H9 (cell line): ENCODE measurements around the gene C20orf144. TPM values are rescaled to one million over a fixed set of nuclear protein-coding genes. Genes with fewer than 3 reads are reported as not detected.

ENCODE experiments used
- DNase-seq: peaks from one replicate; pipeline ENCODE4 v3.0.0-alpha.2; 2017
- H2AFZ ChIP-seq: one replicate; pipeline ENCODE4 v1.6.1; 2013; ENCODE audit warnings: mild to moderate bottlenecking, low read length, control low read depth, moderate library complexity
- H2AK5ac ChIP-seq: 2 replicates; pipeline ENCODE4 v1.6.1; 2013; ENCODE audit warnings: low read length, control low read depth, mixed read lengths; ENCODE audit not compliant: insufficient read length
- H2BK120ac ChIP-seq: one replicate; pipeline ENCODE4 v1.6.1; 2013; ENCODE audit warnings: low read depth, mild to moderate bottlenecking, low read length, control low read depth, inconsistent platforms; ENCODE audit not compliant: poor library complexity, severe bottlenecking
- H2BK12ac ChIP-seq: 2 replicates; pipeline ENCODE4 v1.6.1; 2013; ENCODE audit warnings: low read length, control low read depth, mixed read lengths, low read depth; ENCODE audit not compliant: insufficient read length
- H2BK15ac ChIP-seq: 2 replicates; pipeline ENCODE4 v1.6.1; 2013; ENCODE audit warnings: low read depth, low read length, control low read depth
- H2BK20ac ChIP-seq: one replicate; pipeline ENCODE4 v1.6.1; 2013; ENCODE audit warnings: low read depth, mild to moderate bottlenecking, low read length, control low read depth, inconsistent platforms; ENCODE audit not compliant: poor library complexity, severe bottlenecking
- H2BK5ac ChIP-seq: 2 replicates; pipeline ENCODE4 v1.6.1; 2013; ENCODE audit warnings: low read length, control low read depth, mixed read lengths; ENCODE audit not compliant: insufficient read length
- H3K14ac ChIP-seq: 2 replicates; pipeline ENCODE4 v1.6.1; 2013; ENCODE audit warnings: low read length, control low read depth; ENCODE audit not compliant: insufficient read depth
- H3K18ac ChIP-seq: 2 replicates; pipeline ENCODE4 v1.6.1; 2013; ENCODE audit warnings: low read depth, mild to moderate bottlenecking, mixed read lengths, low read length, control low read depth; ENCODE audit not compliant: insufficient read length
- H3K23ac ChIP-seq: 2 replicates; pipeline ENCODE4 v1.6.1; 2013; ENCODE audit warnings: low read length, control low read depth, mixed read lengths, low read depth; ENCODE audit not compliant: insufficient read length
- H3K23me2 ChIP-seq: 2 replicates; pipeline ENCODE4 v1.6.1; 2013; ENCODE audit warnings: low read depth, mild to moderate bottlenecking, mixed read lengths, low read length, control low read depth; ENCODE audit not compliant: insufficient read length, poor library complexity, severe bottlenecking
- H3K27ac ChIP-seq: 2 replicates; pipeline ENCODE4 v1.5.1; 2013; ENCODE audit warnings: low read length, control low read depth, mixed read lengths, low read depth; ENCODE audit not compliant: insufficient read length
- H3K27me3 ChIP-seq: 2 replicates; pipeline ENCODE4 v1.6.1; 2013; ENCODE audit warnings: low read length, control low read depth, inconsistent platforms; ENCODE audit not compliant: insufficient read depth
- H3K4ac ChIP-seq: 2 replicates; pipeline ENCODE4 v1.6.1; 2013; ENCODE audit warnings: low read depth, mild to moderate bottlenecking, control low read depth, inconsistent platforms, low read length, moderate library complexity
- H3K4me1 ChIP-seq: 2 replicates; pipeline ENCODE4 v1.6.1; 2013; ENCODE audit warnings: low read length, control low read depth, inconsistent platforms; ENCODE audit not compliant: insufficient read depth
- H3K4me2 ChIP-seq: 2 replicates; pipeline ENCODE4 v1.6.1; 2013; ENCODE audit warnings: low read length, control low read depth, mixed read lengths; ENCODE audit not compliant: insufficient read length, insufficient read depth
- H3K56ac ChIP-seq: 2 replicates; pipeline ENCODE4 v1.6.1; 2013; ENCODE audit warnings: low read depth, mild to moderate bottlenecking, mixed read lengths, low read length, control low read depth; ENCODE audit not compliant: insufficient read length
- H3K79me1 ChIP-seq: 2 replicates; pipeline ENCODE4 v1.6.1; 2013; ENCODE audit warnings: low read depth, mild to moderate bottlenecking, moderate library complexity, low read length, control low read depth, inconsistent platforms; ENCODE audit not compliant: insufficient read depth, poor library complexity, severe bottlenecking
- H3K79me2 ChIP-seq: 2 replicates; pipeline ENCODE4 v1.6.1; 2013; ENCODE audit warnings: low read length, control low read depth, inconsistent platforms; ENCODE audit not compliant: insufficient read depth
- H3K9ac ChIP-seq: 2 replicates; pipeline ENCODE4 v1.6.1; 2013; ENCODE audit warnings: low read length, control low read depth, mixed read lengths; ENCODE audit not compliant: insufficient read length; ENCODE audit errors: extremely low read depth
- H3K9me3 ChIP-seq: one replicate; pipeline ENCODE4 v1.6.1; 2013; ENCODE audit warnings: low read depth, low read length, inconsistent platforms; ENCODE audit not compliant: control insufficient read depth
- H3T11ph ChIP-seq: one replicate; pipeline ENCODE4 v1.6.1; 2013; ENCODE audit warnings: mild to moderate bottlenecking, low read length, control low read depth, inconsistent platforms
- H4K20me1 ChIP-seq: one replicate; pipeline ENCODE4 v1.6.1; 2013; ENCODE audit not compliant: control insufficient read depth, insufficient read length, insufficient read depth
- H4K5ac ChIP-seq: 2 replicates; pipeline ENCODE4 v1.6.1; 2013; ENCODE audit warnings: low read depth, mild to moderate bottlenecking, mixed read lengths, low read length, control low read depth; ENCODE audit not compliant: insufficient read length
- H4K8ac ChIP-seq: replicated peaks from 2 replicates; pipeline ENCODE4 v1.6.1; 2013; ENCODE audit warnings: low read length, control low read depth, mixed read lengths, low read depth; ENCODE audit not compliant: insufficient read length
- H4K91ac ChIP-seq: 2 replicates; pipeline ENCODE4 v1.6.1; 2013; ENCODE audit warnings: low read depth, mild to moderate bottlenecking, moderate library complexity, mixed read lengths, low read length, control low read depth; ENCODE audit not compliant: insufficient read length
- H3K27ac Mint-ChIP-seq, 3 experiments: 2 replicates in 2 of 3; 3 replicates in 1 of 3; pipeline ENCODE4 v1.8.0; 2020 to 2021; ENCODE audit warnings: mixed read lengths in 3 of 3, mild to moderate bottlenecking in 1 of 3, moderate library complexity in 1 of 3
- H3K27me3 Mint-ChIP-seq: 2 replicates; pipeline ENCODE4 v1.8.0; 2021; ENCODE audit warnings: low read depth, mild to moderate bottlenecking, moderate library complexity, mixed read lengths
- H3K36me3 Mint-ChIP-seq, 3 experiments: 2 replicates in 2 of 3; 3 replicates in 1 of 3; pipeline ENCODE4 v1.8.0; 2020 to 2021; ENCODE audit warnings: low read depth in 3 of 3, mixed read lengths in 3 of 3; ENCODE audit not compliant: insufficient read depth in 1 of 3
- H3K4me1 Mint-ChIP-seq, 2 experiments: 2 replicates each; pipeline ENCODE4 v1.8.0; 2020; ENCODE audit warnings: mixed read lengths in 2 of 2
- H3K4me3 Mint-ChIP-seq, 2 experiments: 2 replicates in 1 of 2; 3 replicates in 1 of 2; pipeline ENCODE4 v1.8.0; 2020 to 2021; ENCODE audit warnings: mild to moderate bottlenecking in 2 of 2, mixed read lengths in 2 of 2, moderate library complexity in 1 of 2
- H3K9me3 Mint-ChIP-seq, 2 experiments: 2 replicates in 1 of 2; 3 replicates in 1 of 2; pipeline ENCODE4 v1.8.0; 2020; ENCODE audit warnings: mild to moderate bottlenecking in 2 of 2, mixed read lengths in 2 of 2, moderate library complexity in 1 of 2
- WGBS: extraction: QIAGEN DNeasy Blood & Tissue Kit; methylation state at CpG from one replicate; pipeline ENCODE4 v1.1.7; 2013; ENCODE audit warnings: missing lambda C conversion rate, low lambda C conversion rate, mixed read lengths; ENCODE audit not compliant: insufficient read length; ENCODE audit errors: extremely low coverage; 5-methylcytosine and 5-hydroxymethylcytosine counted together
- total RNA-seq: library from RNA; stranded (reverse); gene quantifications from 2 replicates; pipeline ENCODE4 v1.2.1, GENCODE V29; 2021
- TF ChIP-seq, protein P1 (sequence below): fragments of 200-600 bp; sonication (generic); conservative IDR thresholded peaks from 3 replicates; pipeline ENCODE4 v1.8.0; 2021; ENCODE audit warnings: antibody characterized with exemption, mild to moderate bottlenecking

Gene C20orf144
- total RNA-seq, 1 experiment from 2014 or later: 0.26 TPM

DNA sequence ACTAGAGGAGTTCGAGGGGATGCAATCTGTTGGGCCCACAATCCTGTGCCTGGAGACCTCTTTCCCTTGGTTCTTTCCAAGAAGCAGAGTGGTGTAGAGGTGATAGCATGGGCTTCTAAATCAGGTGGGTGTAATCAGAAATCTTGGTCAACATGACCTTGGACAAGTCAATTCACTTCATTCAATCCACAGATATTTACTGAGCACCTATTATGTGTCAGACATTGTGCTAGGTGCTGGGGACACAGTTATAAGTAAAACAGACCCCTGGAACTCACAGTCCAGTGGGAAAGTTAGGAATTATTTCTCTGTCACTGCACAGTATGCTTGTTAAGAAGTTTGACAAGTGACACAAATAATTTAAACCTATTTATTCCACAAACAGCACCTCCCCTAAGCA is 27.4 kb downstream of the C20orf144 start:
- Histone ChIP-seq H3T11ph (no peak overlapping the region), H3K79me2 (no peaks in the 10 kb centered on the region; the same call in 1 of the 2 replicates), H3K4me2 (no peak overlapping the region), H3K79me1 (no peaks in the 10 kb centered on the region), H3K23me2 (peaks cover 10% of the 10 kb centered on the region), H2AK5ac (no peak overlapping the region), H3K4ac (no peak overlapping the region), H2BK15ac (no peak overlapping the region), H3K9ac (no peak overlapping the region), H3K9me3 (no peaks in the 10 kb centered on the region), H3K27me3 (no peaks in the 10 kb centered on the region), H2AFZ (no peak overlapping the region), H4K5ac (no peak overlapping the region), H4K8ac (no peak overlapping the region), H3K56ac (no peak overlapping the region), H3K27ac (no peak overlapping the region), H3K14ac (no peak overlapping the region), H2BK20ac (no peak overlapping the region), H2BK12ac (no peak overlapping the region), H4K91ac (no peak overlapping the region), H3K18ac (no peak overlapping the region), H2BK5ac (no peak overlapping the region), H2BK120ac (no peak overlapping the region), H3K23ac (no peak overlapping the region), H4K20me1 (no peaks in the 10 kb centered on the region), H3K4me1 (no peaks in the 10 kb centered on the region)
- Mint-ChIP-seq H3K27ac (no peak overlapping the region; a peak in 1 of 7 replicates), H3K4me1 (peaks cover 38 to 39% of the 10 kb centered on the region in 2 experiments), H3K27me3 (peaks cover 63% of the 10 kb centered on the region), H3K9me3 (no peaks in the 10 kb centered on the region), H3K4me3 (no peak overlapping the region), H3K36me3 (peaks cover 0 to 3% (median 0%) of the 10 kb centered on the region in 3 experiments; a peak in 2 of 7 replicates)
- DNase-seq: no peak
- no CpG with 5 or more reads among the region's 1 CpG for WGBS
- TF ChIP-seq, protein P1, sequence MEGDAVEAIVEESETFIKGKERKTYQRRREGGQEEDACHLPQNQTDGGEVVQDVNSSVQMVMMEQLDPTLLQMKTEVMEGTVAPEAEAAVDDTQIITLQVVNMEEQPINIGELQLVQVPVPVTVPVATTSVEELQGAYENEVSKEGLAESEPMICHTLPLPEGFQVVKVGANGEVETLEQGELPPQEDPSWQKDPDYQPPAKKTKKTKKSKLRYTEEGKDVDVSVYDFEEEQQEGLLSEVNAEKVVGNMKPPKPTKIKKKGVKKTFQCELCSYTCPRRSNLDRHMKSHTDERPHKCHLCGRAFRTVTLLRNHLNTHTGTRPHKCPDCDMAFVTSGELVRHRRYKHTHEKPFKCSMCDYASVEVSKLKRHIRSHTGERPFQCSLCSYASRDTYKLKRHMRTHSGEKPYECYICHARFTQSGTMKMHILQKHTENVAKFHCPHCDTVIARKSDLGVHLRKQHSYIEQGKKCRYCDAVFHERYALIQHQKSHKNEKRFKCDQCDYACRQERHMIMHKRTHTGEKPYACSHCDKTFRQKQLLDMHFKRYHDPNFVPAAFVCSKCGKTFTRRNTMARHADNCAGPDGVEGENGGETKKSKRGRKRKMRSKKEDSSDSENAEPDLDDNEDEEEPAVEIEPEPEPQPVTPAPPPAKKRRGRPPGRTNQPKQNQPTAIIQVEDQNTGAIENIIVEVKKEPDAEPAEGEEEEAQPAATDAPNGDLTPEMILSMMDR: no peak
